ENCODE results near the gene STX18.

DNA sequence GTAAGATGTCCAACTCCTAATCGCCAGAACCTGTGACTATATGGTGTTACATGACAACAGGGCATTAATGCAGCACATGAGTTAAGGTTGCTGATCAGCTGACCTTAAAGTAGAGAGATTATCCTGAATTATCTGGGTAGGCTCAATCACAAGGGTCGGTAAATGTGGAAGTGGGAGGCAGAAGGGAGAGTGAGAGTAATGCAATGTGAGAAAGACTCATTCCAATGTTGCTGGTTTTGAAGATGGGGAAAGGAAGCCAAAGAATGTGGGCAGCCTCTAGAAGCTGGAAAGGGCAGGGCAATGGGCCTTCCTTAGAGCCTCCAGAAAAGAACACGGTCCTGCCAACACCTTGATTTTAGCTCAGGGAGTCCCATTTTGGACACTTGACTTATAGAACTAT is 67.4 kb downstream of the STX18 start:
- TF ChIP-seq, protein P1, sequence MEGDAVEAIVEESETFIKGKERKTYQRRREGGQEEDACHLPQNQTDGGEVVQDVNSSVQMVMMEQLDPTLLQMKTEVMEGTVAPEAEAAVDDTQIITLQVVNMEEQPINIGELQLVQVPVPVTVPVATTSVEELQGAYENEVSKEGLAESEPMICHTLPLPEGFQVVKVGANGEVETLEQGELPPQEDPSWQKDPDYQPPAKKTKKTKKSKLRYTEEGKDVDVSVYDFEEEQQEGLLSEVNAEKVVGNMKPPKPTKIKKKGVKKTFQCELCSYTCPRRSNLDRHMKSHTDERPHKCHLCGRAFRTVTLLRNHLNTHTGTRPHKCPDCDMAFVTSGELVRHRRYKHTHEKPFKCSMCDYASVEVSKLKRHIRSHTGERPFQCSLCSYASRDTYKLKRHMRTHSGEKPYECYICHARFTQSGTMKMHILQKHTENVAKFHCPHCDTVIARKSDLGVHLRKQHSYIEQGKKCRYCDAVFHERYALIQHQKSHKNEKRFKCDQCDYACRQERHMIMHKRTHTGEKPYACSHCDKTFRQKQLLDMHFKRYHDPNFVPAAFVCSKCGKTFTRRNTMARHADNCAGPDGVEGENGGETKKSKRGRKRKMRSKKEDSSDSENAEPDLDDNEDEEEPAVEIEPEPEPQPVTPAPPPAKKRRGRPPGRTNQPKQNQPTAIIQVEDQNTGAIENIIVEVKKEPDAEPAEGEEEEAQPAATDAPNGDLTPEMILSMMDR (IDR thresholded peaks at IDR 0.05; ENCODE audit: extremely low read depth in 1 of 2, insufficient read depth in 1 of 2, low read depth in 1 of 2, low read length in 2 of 2) = no peak
- TF ChIP-seq POLR2AphosphoS5 (IDR thresholded peaks at IDR 0.05; ENCODE audit: insufficient read depth, low read depth, low read length) (no peak), POLR2A (IDR thresholded peaks at IDR 0.05; ENCODE audit: low read depth, low read length) (no peak), EZH2 (IDR thresholded peaks at IDR 0.05; ENCODE audit: borderline replicate concordance, low read depth, low read length, severe bottlenecking) (no peak)
- TF ChIP-seq, protein P2, sequence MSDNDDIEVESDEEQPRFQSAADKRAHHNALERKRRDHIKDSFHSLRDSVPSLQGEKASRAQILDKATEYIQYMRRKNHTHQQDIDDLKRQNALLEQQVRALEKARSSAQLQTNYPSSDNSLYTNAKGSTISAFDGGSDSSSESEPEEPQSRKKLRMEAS (IDR thresholded peaks at IDR 0.05; ENCODE audit: insufficient read depth, insufficient read length) = no peak
